Activated T-cell treated with anti-CD3 and anti-CD28 coated beads, Interleukin-2, amount 50 U/mL, for 4 hours (primary cell): ENCODE data around the gene CNPY1. TPM values are rescaled to one million over a fixed set of nuclear protein-coding genes. Genes with fewer than 3 reads are reported as not detected.

Experiments
- ATAC-seq, 2 donors: fragments of 200-7000 bp; cut with Tn5 transposase; one replicate each; pipeline ENCODE4 v1.10.0; 2021
- DNase-seq: peaks from one replicate; pipeline ENCODE4 v3.0.0-alpha.2; 2020
- H3K27me3 Mint-ChIP-seq: one replicate; pipeline ENCODE4 v1.8.0; 2021; ENCODE audit warnings: low read depth, mixed read lengths
- H3K36me3 Mint-ChIP-seq: one replicate; pipeline ENCODE4 v1.8.0; 2022; ENCODE audit warnings: mixed read lengths; ENCODE audit not compliant: insufficient read depth
- H3K4me1 Mint-ChIP-seq: one replicate; pipeline ENCODE4 v1.8.0; 2021; ENCODE audit warnings: low read depth, mixed read lengths
- H3K4me3 Mint-ChIP-seq: one replicate; pipeline ENCODE4 v1.8.0; 2021; ENCODE audit warnings: mild to moderate bottlenecking, moderate library complexity, mixed read lengths
- H3K9me3 Mint-ChIP-seq: one replicate; pipeline ENCODE4 v1.8.0; 2021; ENCODE audit warnings: mixed read lengths
- total RNA-seq, 3 donors: library from RNA; stranded (reverse); gene quantifications; one replicate each; pipeline ENCODE4 v1.2.1, GENCODE V29; 2021

The CNPY1 gene
- total RNA-seq, 3 donors from 2014 or later = not detected

DNA sequence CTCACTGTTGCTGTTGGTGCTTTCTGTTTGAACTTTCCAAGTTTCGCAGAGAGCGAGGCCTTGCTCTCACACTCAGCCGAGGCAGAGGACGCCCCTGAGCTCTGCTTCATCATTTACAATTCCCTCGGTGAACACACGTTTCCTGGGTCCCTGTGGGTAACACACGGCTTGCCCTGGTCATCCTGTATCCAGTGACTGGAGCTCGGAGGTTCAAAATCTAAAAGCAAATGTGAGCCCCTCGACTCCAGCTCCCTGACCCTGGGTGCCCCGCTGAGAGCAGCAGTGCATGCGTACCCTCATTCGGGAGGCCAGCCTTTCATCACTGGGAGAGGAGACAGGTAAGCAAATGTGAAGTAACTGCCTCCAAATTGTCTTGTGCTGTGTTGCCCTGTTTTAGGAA is 5.8 kb downstream of the CNPY1 start:
- peaks cover 31% of the 10 kb centered on the region for H3K27me3 Mint-ChIP-seq
- H3K9me3 Mint-ChIP-seq = no peaks in the 10 kb centered on the region
- no peak for DNase-seq
- no peaks in the 10 kb centered on the region for H3K36me3 Mint-ChIP-seq
- no peak for ATAC-seq
- H3K4me3 Mint-ChIP-seq = no peak overlapping the region
- H3K4me1 Mint-ChIP-seq = no peaks in the 10 kb centered on the region

DNA sequence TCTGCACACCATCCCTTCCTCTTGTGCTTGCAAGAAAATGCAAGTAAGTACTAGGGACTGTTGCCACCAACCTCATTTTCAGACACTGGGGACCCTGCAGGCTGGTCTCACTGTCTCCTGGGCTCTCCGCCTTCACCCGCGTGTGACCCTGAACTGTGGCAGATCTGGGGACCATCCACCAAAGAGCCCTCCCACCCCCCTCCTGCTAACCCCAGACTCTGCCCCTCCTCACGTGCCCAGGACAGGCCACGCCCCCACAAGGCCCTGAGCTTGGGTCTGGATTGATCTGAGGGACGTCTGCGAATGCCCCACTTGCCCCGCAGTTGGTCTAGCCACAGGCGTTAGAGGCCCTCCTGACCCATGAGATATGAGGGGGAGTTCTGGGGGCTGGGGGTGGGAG is 8.1 kb downstream of the CNPY1 start:
- peaks cover 10% of the 10 kb centered on the region for H3K4me1 Mint-ChIP-seq

DNA sequence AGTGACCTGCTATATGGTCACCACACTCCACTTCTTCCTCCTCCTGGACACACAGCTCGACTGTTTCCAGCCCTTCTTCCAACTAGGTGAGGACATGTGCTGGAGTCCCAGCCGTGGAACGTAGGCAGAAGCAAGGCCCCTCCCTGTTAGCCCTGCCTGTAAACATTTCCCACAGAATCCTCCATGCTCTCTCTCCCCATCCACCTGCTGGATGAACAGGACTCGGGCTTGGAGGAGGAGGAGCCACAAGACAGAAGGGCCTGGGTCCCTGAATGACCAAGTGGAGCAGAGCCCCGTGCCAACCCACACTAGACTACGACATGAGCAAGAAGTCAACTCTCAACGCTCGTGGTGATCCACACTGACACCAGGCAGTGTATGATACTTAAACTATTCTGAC is 9.9 kb downstream of the CNPY1 start:
- DNase-seq (no peak), ATAC-seq (no peak)
- Mint-ChIP-seq H3K4me3 (no peak overlapping the region), H3K4me1 (peaks cover 16% of the 10 kb centered on the region), H3K9me3 (no peaks in the 10 kb centered on the region), H3K27me3 (peaks cover 56% of the 10 kb centered on the region), H3K36me3 (no peaks in the 10 kb centered on the region)

More for the DNA sequence above, 8.1 kb downstream of the CNPY1 start:
- Mint-ChIP-seq H3K27me3 (peaks cover 50% of the 10 kb centered on the region), H3K9me3 (no peaks in the 10 kb centered on the region), H3K36me3 (no peaks in the 10 kb centered on the region), H3K4me3 (no peak overlapping the region)
- ATAC-seq (no peak), DNase-seq (no peak)

DNA sequence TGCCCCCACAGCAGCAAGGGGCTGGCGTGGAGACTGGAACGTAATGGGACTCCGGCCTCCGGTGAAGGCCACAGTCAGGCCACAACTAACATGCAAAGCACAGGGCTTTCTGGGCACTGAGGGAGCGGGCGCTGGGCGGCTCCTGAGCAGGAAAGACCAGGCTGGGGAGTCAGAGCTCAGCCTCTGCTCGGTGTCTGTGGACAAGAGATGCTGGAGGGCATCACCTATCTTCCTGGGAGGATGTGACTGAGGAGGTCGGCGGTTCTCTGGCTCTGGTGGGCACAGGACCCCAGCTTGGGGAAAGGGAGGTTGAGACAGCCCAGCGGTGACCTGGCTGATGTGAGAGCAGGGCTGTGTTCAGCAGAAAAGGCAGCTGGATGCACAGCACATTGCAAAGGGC is 11.7 kb downstream of the CNPY1 start:
- no peaks in the 10 kb centered on the region for H3K9me3 Mint-ChIP-seq
- DNase-seq (no peak), ATAC-seq (no peak)
- no peaks in the 10 kb centered on the region for H3K36me3 Mint-ChIP-seq
- no peak overlapping the region for H3K4me3 Mint-ChIP-seq
- H3K4me1 Mint-ChIP-seq = peaks cover 16% of the 10 kb centered on the region
- peaks cover 71% of the 10 kb centered on the region for H3K27me3 Mint-ChIP-seq

DNA sequence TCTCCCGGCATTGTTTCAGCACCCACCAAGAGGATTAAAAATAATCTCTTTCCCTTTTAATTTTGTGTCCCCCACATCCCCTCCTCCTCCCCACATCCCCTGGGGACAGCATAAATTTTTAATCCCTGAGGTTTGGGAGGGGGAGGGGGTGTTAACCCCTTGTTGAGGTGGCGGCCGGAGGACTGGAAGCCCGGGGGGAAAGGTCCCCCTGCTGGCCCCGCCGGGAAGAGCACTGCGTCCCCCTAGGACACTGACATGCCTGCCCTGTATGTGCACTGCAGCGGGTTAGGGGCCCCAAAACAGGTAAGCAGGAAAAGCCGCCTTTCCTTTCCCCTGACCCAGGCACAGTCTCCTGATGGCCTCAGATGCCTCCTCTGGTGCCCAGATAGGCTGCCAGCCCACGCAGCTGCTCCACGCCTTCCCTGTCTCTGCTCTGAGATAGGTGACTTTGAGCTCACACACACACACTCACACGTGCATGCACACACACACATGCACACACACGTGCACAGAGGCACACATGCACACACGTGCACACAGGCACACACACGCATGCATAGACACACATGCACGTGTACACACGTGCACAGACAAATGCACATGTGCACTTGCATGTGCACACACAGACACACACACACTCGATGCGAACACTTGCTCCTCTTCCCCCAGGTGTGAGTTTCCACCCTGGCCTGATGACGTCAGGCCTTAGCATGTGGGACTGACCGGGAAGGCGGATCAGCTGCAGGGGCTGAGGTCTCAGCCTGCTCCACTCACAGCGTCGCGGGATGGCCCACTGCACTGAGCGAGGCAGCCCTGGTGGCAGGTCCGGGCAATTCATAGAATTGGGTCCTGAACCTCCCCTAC is 12.3 kb downstream of the CNPY1 start:
- no peak for DNase-seq
- no peaks in the 10 kb centered on the region for H3K36me3 Mint-ChIP-seq
- peaks cover 16% of the 10 kb centered on the region for H3K4me1 Mint-ChIP-seq
- peak; percentile 61 to 67 for ATAC-seq
- H3K4me3 Mint-ChIP-seq = peak overlapping the region; percentile 66
- peaks cover 72% of the 10 kb centered on the region for H3K27me3 Mint-ChIP-seq
- H3K9me3 Mint-ChIP-seq = no peaks in the 10 kb centered on the region

DNA sequence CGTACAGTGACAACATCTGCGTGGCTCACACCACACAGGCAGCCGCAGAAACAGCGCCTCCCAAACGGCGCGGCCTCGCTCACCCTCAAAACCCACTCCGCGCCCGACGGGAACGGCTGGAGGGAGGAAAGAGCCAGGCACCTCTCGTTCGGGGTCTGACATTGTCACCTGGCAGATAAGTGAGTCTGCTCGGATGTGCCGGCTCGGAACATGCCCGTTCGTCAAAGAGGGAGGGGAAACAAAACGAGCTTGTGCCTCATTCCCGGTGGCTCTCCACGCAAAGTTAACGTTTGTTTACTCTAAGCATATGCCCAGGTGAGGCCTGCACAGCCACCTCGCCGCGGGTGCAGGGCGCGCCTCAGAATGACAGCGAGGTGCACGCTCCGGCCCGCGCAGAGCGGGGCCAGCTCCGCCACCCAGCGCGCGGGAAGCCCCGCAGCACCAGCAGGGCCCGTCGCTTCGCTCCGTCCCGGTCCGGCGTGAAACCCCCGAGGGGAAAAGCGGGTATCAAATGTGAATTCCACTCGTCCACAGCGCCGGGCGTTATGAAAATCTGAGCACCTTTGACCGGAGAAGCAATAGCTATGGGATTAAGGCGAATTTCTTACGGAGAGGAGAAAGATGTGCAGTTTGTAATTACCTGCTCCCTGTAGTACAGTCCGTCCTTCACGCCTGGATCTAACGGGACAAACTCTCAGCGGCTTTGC is 13.1 kb downstream of the CNPY1 start:
- Mint-ChIP-seq H3K9me3 (no peaks in the 10 kb centered on the region), H3K4me1 (peaks cover 16% of the 10 kb centered on the region), H3K27me3 (peaks cover 77% of the 10 kb centered on the region), H3K36me3 (no peaks in the 10 kb centered on the region), H3K4me3 (peak overlapping the region; percentile 66)
- ATAC-seq (peak; percentile 59 to 62), DNase-seq (no peak)

DNA sequence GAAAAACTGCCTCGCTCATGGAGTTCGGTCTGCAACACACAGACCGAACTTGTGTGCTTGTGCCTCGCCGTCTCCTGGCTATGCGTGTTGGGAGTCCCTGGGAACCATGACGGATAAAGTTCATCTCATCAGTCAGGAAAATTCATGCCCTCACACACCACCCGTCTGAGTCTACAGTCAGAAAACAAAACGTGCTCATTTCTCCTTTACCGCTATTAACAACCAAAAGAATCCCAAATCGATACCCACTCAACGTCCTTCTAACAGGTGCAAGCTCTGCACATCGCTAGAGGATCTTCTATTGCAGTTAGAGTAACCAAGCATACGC is 13.6 kb downstream of the CNPY1 start:
- H3K9me3 Mint-ChIP-seq = no peaks in the 10 kb centered on the region
- DNase-seq (no peak), ATAC-seq (no peak)
- H3K4me1 Mint-ChIP-seq = peaks cover 16% of the 10 kb centered on the region
- peak overlapping the region; percentile 54 for H3K4me3 Mint-ChIP-seq
- peaks cover 79% of the 10 kb centered on the region for H3K27me3 Mint-ChIP-seq
- H3K36me3 Mint-ChIP-seq = no peaks in the 10 kb centered on the region

DNA sequence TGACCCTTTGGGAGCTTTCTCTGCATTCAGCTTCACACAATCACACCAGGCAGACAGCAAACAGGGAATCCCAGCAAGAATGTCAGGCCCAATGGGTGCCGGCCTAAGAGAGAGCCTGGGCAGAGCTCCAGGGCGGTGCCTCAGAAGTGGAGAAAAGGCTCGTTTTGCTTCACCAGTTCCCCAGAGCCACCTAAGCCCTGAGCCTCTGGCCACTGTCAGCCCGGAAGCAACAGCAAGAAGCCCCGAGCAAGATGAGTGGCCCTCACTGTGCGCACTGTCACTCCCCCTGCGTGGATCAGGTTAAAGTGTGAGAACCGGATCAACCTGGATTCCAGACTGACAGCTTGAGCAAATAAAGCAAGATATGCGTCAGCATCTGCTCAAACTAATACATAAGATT is 14.7 kb downstream of the CNPY1 start:
- H3K4me3 Mint-ChIP-seq = no peak overlapping the region
- no peak for DNase-seq

DNA sequence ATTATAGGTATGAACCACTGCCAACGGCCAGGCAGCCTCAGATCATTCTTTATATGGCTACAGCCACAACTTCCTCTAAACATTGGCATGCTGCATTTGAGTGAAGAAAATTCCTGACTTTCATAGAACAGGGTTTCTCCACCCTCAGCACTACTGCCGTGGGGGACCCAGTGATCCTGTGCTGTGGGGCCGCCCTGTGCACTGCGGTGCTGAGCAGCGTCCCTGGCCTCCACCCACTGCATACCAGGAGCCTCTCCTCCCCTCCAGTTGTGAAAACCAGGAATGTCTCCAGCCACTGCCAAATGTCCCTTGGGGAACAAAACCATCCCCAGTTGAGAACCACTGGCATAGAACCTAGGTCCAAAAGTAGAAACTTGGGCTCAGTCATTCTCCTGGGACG is 15.8 kb downstream of the CNPY1 start:
- Mint-ChIP-seq H3K9me3 (no peaks in the 10 kb centered on the region), H3K36me3 (no peaks in the 10 kb centered on the region), H3K4me1 (peaks cover 16% of the 10 kb centered on the region), H3K4me3 (no peak overlapping the region), H3K27me3 (peaks cover 70% of the 10 kb centered on the region)
- no peak for DNase-seq
- no peak for ATAC-seq

More for the DNA sequence above, 14.7 kb downstream of the CNPY1 start:
- Mint-ChIP-seq H3K36me3 (no peaks in the 10 kb centered on the region), H3K27me3 (peaks cover 80% of the 10 kb centered on the region), H3K9me3 (no peaks in the 10 kb centered on the region), H3K4me1 (peaks cover 16% of the 10 kb centered on the region)
- ATAC-seq = no peak

DNA sequence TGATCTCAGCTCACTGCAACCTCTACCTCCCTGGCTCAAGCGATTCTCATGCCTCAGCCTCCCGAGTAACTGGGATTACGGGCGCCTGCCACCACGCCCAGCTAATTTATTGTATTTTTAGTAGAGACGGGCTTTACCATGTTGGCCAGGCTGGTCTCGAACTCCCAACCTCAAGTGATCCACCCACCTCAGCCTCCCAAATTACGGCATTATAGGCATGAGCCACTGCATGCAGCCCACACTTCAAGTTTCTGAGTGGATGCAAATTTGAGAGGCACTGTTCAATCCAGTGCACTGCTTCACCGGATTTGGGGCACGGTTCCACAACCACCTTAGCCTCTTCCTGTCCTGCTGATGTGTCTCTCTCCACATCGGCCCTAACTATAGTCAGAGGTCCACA is 16.5 kb downstream of the CNPY1 start:
- peaks cover 16% of the 10 kb centered on the region for H3K4me1 Mint-ChIP-seq
- no peaks in the 10 kb centered on the region for H3K36me3 Mint-ChIP-seq
- peaks cover 65% of the 10 kb centered on the region for H3K27me3 Mint-ChIP-seq
- no peaks in the 10 kb centered on the region for H3K9me3 Mint-ChIP-seq
- H3K4me3 Mint-ChIP-seq = no peak overlapping the region
- no peak for ATAC-seq
- DNase-seq = no peak

DNA sequence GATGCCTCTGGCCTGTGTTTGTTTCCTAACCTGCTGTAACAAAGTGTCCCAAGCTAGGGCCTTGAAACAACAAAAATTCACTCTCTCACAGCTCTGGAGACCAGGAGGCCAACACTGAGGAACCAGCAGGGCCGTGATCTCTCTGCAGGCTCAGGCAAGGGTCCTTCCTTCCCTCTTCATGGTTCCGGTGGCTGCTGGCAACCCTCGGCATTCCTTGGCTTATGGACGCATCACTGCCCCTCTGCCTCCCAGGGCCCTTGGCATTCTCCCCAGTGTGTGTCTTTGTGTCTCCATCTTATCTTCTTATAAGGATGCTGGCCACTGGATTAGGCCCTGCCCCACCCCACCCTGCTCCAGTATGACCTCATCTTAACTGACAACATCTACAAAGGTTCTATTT is 17.0 kb downstream of the CNPY1 start:
- ATAC-seq = no peak

DNA sequence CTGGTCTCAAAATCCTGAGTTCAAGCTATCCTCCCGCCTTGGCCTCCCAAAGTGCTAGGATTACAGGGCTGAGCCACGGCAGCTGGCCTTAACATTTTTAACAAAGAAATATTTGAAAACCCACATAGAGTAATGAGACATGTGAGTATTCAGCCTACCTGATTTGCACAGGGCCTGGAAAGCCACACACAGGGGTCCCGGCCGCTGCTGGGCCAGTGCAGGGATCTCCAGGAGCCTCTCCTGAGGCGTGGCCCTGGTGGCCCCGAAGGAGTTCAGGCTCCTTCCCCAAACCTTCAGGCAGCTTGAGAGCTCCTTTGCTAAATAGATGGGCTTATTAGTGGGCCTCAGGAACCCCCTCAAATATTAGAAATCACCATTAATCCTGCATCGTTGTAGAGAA is 18.7 kb downstream of the CNPY1 start:
- H3K9me3 Mint-ChIP-seq = no peaks in the 10 kb centered on the region
- ATAC-seq = no peak
- H3K36me3 Mint-ChIP-seq = no peaks in the 10 kb centered on the region
- peaks cover 46% of the 10 kb centered on the region for H3K27me3 Mint-ChIP-seq
- peaks cover under 1% of the 10 kb centered on the region for H3K4me1 Mint-ChIP-seq
- no peak overlapping the region for H3K4me3 Mint-ChIP-seq
- DNase-seq = no peak

More for the DNA sequence above, 17.0 kb downstream of the CNPY1 start:
- H3K36me3 Mint-ChIP-seq = no peaks in the 10 kb centered on the region
- peaks cover 15% of the 10 kb centered on the region for H3K4me1 Mint-ChIP-seq
- no peaks in the 10 kb centered on the region for H3K9me3 Mint-ChIP-seq
- no peak for DNase-seq
- peaks cover 61% of the 10 kb centered on the region for H3K27me3 Mint-ChIP-seq
- H3K4me3 Mint-ChIP-seq = no peak overlapping the region

DNA sequence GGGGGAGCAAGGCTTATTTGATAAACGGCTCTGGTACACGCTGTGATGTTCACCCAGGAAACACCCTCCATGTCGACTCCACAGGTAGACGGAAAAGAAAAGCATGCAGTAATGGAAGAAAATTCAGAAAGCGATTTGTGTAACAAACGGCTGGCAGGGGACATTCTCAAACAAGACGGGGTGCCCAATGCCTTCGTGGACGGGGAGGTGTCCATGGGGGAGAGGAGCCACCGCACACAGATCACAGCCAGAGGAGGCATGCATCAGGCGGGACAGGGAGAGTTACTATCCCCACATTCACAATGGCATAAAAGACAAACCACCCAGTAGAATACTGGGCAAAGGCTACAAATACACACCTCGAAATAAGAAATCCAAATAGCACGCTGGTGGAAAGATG is 20.1 kb downstream of the CNPY1 start:
- Mint-ChIP-seq H3K27me3 (peaks cover 42% of the 10 kb centered on the region), H3K4me3 (no peak overlapping the region), H3K4me1 (no peaks in the 10 kb centered on the region), H3K36me3 (no peaks in the 10 kb centered on the region), H3K9me3 (no peaks in the 10 kb centered on the region)
- DNase-seq (no peak), ATAC-seq (no peak)

DNA sequence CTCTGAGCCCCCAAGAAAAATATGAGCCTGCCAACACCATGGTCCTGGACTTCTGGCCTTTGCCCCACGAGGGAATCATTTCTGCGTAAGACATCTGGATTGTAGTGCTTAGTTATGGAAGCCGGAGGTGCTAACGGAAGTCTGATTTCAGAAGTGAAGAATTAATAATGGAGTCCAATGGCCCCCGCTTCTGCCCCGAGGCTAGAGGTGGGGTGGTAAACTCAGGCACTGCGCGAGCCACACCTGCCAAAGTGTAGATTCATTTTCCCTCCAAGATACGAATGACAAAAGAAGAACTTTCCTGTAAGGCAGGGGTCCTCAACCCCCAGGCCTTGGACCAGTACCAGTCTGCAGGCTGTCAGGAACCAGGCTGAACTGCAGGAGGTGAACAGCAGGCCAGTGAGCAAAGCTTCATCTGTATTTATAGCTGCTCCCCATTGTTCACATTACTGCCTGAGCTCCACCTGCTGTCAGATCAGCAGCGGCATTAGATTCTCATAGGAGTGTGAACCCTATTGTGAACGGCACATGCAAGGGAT is 22.3 kb downstream of the CNPY1 start:
- Mint-ChIP-seq H3K27me3 (peaks cover 28% of the 10 kb centered on the region), H3K9me3 (no peaks in the 10 kb centered on the region), H3K4me1 (no peaks in the 10 kb centered on the region), H3K36me3 (no peaks in the 10 kb centered on the region), H3K4me3 (no peak overlapping the region)
- ATAC-seq = no peak
- no peak for DNase-seq
